OCI-LY1 (cell line): ENCODE data around the gene FRG2B.
"Not testable (repeated sequence)": the region's sequence is repeated elsewhere in the genome, so short reads cannot be mapped to it uniquely, and the experiment has no call there.

Experiments
- H2AFZ ChIP-seq: fragments of 200-600 bp; sonication (generic), shearing (Covaris generic); 2 replicates; pipeline ENCODE4 v1.6.0; 2014; ENCODE audit warnings: antibody characterized with exemption, mild to moderate bottlenecking, low read length
- H3F3A ChIP-seq: fragments of 200-600 bp; sonication (generic), shearing (Covaris generic); 2 replicates; pipeline ENCODE4 v1.6.0; 2014; ENCODE audit warnings: mild to moderate bottlenecking, antibody characterized with exemption, low read length, moderate library complexity; ENCODE audit not compliant: insufficient read depth
- H3K27ac ChIP-seq: fragments of 200-600 bp; sonication (generic); 2 replicates; pipeline ENCODE4 v1.5.1; 2014; ENCODE audit warnings: low read length, mixed run types, mild to moderate bottlenecking, low read depth; ENCODE audit not compliant: poor library complexity, severe bottlenecking
- H3K27me3 ChIP-seq: fragments of 200-600 bp; sonication (generic); 2 replicates; pipeline ENCODE4 v1.6.0; 2014; ENCODE audit warnings: antibody characterized with exemption, mild to moderate bottlenecking, low read length, moderate library complexity; ENCODE audit not compliant: insufficient read depth
- H3K36me3 ChIP-seq: fragments of 200-600 bp; sonication (generic); 2 replicates; pipeline ENCODE4 v1.6.1; 2014; ENCODE audit warnings: mild to moderate bottlenecking, antibody characterized with exemption, low read length, moderate library complexity, mixed read lengths; ENCODE audit not compliant: insufficient read depth
- H3K4me1 ChIP-seq: fragments of 200-600 bp; sonication (generic); 2 replicates; pipeline ENCODE4 v1.5.1; 2014; ENCODE audit warnings: mild to moderate bottlenecking, low read length, moderate library complexity; ENCODE audit not compliant: insufficient read depth, severe bottlenecking
- H3K4me2 ChIP-seq: fragments of 200-600 bp; sonication (generic), shearing (Covaris generic); 2 replicates; pipeline ENCODE4 v1.6.1; 2014; ENCODE audit warnings: low read length
- H3K4me3 ChIP-seq: fragments of 200-600 bp; sonication (generic); 2 replicates; pipeline ENCODE4 v1.5.1; 2014; ENCODE audit warnings: low read length, low read depth, mild to moderate bottlenecking, mixed read lengths; ENCODE audit not compliant: poor library complexity, severe bottlenecking
- H3K79me2 ChIP-seq: fragments of 200-600 bp; shearing (Covaris generic); 2 replicates; pipeline ENCODE4 v1.6.1; 2016; ENCODE audit warnings: mixed run types, low read length, mixed read lengths; ENCODE audit not compliant: insufficient read depth
- H3K9ac ChIP-seq: fragments of 200-600 bp; sonication (generic), shearing (Covaris generic); 2 replicates; pipeline ENCODE4 v1.6.1; 2014; ENCODE audit warnings: mild to moderate bottlenecking, low read length, mixed read lengths
- H3K9me2 ChIP-seq: fragments of 200-600 bp; sonication (generic), shearing (Covaris generic); 2 replicates; pipeline ENCODE4 v1.6.1; 2014; ENCODE audit warnings: low read depth, mild to moderate bottlenecking, low read length, mixed read lengths
- H3K9me3 ChIP-seq: fragments of 200-600 bp; shearing (Covaris generic); 2 replicates; pipeline ENCODE4 v1.6.1; 2014; ENCODE audit warnings: low read length, mixed read lengths
- H4K20me1 ChIP-seq: fragments of 200-600 bp; sonication (generic), shearing (Covaris generic); 2 replicates; pipeline ENCODE4 v1.6.0; 2016; ENCODE audit warnings: mild to moderate bottlenecking, low read length; ENCODE audit not compliant: insufficient read depth

Gene FRG2B

DNA sequence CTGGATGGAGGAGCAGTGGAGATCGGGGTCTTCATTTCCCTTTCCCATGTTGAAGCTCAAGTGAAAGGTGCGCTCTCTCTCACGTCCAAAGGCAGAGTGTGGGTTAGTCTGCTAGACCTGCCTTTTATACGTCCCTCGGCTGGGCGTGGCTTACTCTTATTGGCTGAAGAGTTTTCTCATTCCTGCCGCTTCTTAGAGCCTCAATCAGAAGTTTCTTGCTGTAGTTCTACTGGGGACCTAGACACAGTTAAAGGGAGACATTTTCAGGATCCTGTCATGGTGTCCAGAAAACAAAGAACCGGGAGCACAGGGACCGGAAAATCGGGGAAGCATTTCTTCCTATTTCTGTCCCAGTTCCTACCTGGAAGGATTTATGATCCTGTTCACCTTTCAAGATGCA is at the start of gene FRG2B:
Gene FRG2B, minus strand, starts transcription at position 101 of the 400 bp plus-strand sequence. Its CDS starts 53 bp downstream, at position 48.
- H3K9me3 ChIP-seq, H2AFZ ChIP-seq, H3K4me3 ChIP-seq, H3K4me2 ChIP-seq, H3K4me1 ChIP-seq, H3K9me2 ChIP-seq, H3K9ac ChIP-seq, H3F3A ChIP-seq, H3K36me3 ChIP-seq, H3K27me3 ChIP-seq, H4K20me1 ChIP-seq, H3K27ac ChIP-seq, H3K79me2 ChIP-seq: not testable (repeated sequence)

- H3K9ac ChIP-seq, H3K79me2 ChIP-seq, H4K20me1 ChIP-seq, H3K9me2 ChIP-seq, H3K4me3 ChIP-seq, H3K4me2 ChIP-seq, H3K4me1 ChIP-seq, H3K36me3 ChIP-seq, H3K9me3 ChIP-seq, H3F3A ChIP-seq, H2AFZ ChIP-seq, H3K27ac ChIP-seq, H3K27me3 ChIP-seq: not testable (repeated sequence)
Observed at GRCh38 chr10:133667446-133667845, 40.9 kb upstream of the FRG2B start.

DNA sequence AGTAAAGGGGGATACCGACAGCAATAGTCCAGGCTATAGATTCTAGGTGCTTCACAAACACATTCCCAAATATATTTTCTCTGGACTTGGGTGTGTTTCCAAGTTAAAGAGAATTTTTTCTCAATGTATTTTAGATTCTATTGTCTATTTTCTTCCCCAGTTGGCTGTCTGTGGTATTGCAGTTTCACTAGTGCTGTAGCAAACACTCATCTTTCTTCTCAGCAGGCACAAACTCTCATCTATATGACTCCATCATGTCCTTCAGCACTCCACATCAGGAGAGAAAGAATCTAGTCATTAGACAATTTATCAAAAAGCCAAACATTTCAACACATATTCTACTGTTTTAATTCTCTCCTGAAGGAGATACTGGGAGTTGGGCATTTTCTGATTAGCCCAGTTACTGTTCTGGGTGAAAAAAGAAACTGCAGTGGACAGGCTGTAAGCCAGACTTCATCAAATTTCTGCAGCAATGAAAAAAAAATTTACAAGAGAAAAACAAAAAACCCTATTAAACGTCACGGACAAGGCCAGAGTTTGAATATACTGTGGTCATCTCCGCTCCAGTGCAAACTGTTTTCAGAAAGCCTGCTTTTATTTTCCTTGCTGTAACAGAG is 37.1 kb upstream of the FRG2B start:
- H3K9ac ChIP-seq, H3K27me3 ChIP-seq, H3K27ac ChIP-seq, H3F3A ChIP-seq, H3K4me1 ChIP-seq, H3K9me2 ChIP-seq, H3K4me2 ChIP-seq, H3K36me3 ChIP-seq, H3K4me3 ChIP-seq, H3K9me3 ChIP-seq, H3K79me2 ChIP-seq, H4K20me1 ChIP-seq, H2AFZ ChIP-seq: not testable (repeated sequence)

- H3K4me2 ChIP-seq, H3K4me1 ChIP-seq, H3K9me2 ChIP-seq, H3K4me3 ChIP-seq, H3K27ac ChIP-seq, H3K79me2 ChIP-seq, H3K36me3 ChIP-seq, H3F3A ChIP-seq, H2AFZ ChIP-seq, H4K20me1 ChIP-seq, H3K27me3 ChIP-seq, H3K9me3 ChIP-seq, H3K9ac ChIP-seq: not testable (repeated sequence)
Observed at GRCh38 chr10:133661122-133661521, 34.5 kb upstream of the FRG2B start.

DNA sequence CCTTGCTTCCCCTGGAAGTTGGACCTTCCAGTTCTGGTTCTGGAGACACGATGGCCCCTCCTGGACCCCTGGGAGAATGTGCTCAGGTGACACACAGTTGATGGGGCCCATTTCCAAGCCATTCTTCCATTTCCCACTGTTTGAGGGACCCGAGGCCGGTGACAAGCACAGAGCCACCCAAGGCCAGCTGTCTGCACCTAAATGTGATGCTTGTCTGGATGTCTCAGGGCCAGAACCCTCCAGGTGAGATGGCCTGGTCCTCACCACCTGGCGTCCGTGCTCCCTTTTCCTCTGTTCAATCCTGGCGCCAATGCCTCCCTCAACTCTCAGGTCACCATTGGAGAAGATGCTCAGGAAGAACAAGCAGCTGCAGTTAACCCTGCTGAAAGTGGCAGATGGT is 33.9 kb upstream of the FRG2B start:
- H3K27me3 ChIP-seq, H3K4me2 ChIP-seq, H4K20me1 ChIP-seq: not testable (repeated sequence)

GRCh38 chr10:133657276-133657675 is 30.7 kb upstream of the FRG2B start:
- H3K9me3 ChIP-seq, H3K4me1 ChIP-seq, H3F3A ChIP-seq, H4K20me1 ChIP-seq, H2AFZ ChIP-seq, H3K79me2 ChIP-seq, H3K4me2 ChIP-seq, H3K27ac ChIP-seq, H3K36me3 ChIP-seq, H3K9me2 ChIP-seq, H3K9ac ChIP-seq, H3K27me3 ChIP-seq, H3K4me3 ChIP-seq: not testable (repeated sequence)

More for the DNA sequence above, 33.9 kb upstream of the FRG2B start:
- not testable (repeated sequence) for H3K27ac ChIP-seq, H3K9me3 ChIP-seq, H2AFZ ChIP-seq, H3K4me3 ChIP-seq, H3K79me2 ChIP-seq, H3K4me1 ChIP-seq, H3K9ac ChIP-seq, H3K36me3 ChIP-seq, H3K9me2 ChIP-seq, H3F3A ChIP-seq

- not testable (repeated sequence) for H2AFZ ChIP-seq, H4K20me1 ChIP-seq, H3K9me3 ChIP-seq, H3K9ac ChIP-seq, H3K36me3 ChIP-seq, H3F3A ChIP-seq, H3K4me1 ChIP-seq, H3K4me2 ChIP-seq, H3K9me2 ChIP-seq, H3K79me2 ChIP-seq, H3K27me3 ChIP-seq, H3K27ac ChIP-seq
- peak overlapping the region; percentile 31 for H3K4me3 ChIP-seq
Observed at GRCh38 chr10:133648872-133649455, 22.4 kb upstream of the FRG2B start.
